Measurements from ENCODE around the gene CFAP299. TPM values are rescaled to one million over a fixed set of nuclear protein-coding genes. Genes with fewer than 3 reads are reported as not detected.

The CFAP299 gene
- total RNA-seq, 1 experiment from 2014 or later, result not detected

- intact Hi-C loops (cut with micrococcal nuclease; ENCODE audit: unreplicated experiment), result no loop called here
- no peak overlapping the region for H3K27ac ChIP-seq (ENCODE audit: low read depth, low read length, poor library complexity, severe bottlenecking)
- CTCF ChIA-PET, result no interaction called here
- H3K36me3 ChIP-seq (ENCODE audit: insufficient read depth, low read length, poor library complexity, severe bottlenecking), result no peaks in the 10 kb centered on the region
- DNase-seq (ENCODE audit: low spot score), result no peak
- no peaks in the 10 kb centered on the region for H3K4me1 ChIP-seq (ENCODE audit: insufficient read depth, low read length, poor library complexity, severe bottlenecking)
- POLR2A ChIA-PET (ENCODE audit: low non-redundant PET), result no interaction called here
- TF ChIP-seq CTCF (conservative IDR thresholded peaks at IDR 0.05; ENCODE audit: low read depth, low read length), result no peak
- no peak for TF ChIP-seq EZH2 (IDR thresholded peaks at IDR 0.05; ENCODE audit: borderline replicate concordance, low read depth, low read length, poor library complexity, severe bottlenecking)
- H3K27me3 ChIP-seq (replicated peaks; ENCODE audit: insufficient read depth, low read depth, low read length, poor library complexity), result no peaks in the 10 kb centered on the region
- no peaks in the 10 kb centered on the region for H3K9me3 ChIP-seq (ENCODE audit: low read depth, low read length, poor library complexity, severe bottlenecking)
- H3K4me3 ChIP-seq (ENCODE audit: low read depth, low read length, poor library complexity, severe bottlenecking), result no peak overlapping the region
- no TSS peak for BruUV-seq (replicated peaks)
These were observed 475.9 kb downstream of the CFAP299 start for GRCh38 chr4:80811406-80811805.

- Histone ChIP-seq H3K27ac (ENCODE audit: low read depth, low read length, poor library complexity, severe bottlenecking) (no peak overlapping the region), H3K4me1 (ENCODE audit: insufficient read depth, low read length, poor library complexity, severe bottlenecking) (no peaks in the 10 kb centered on the region), H3K9me3 (ENCODE audit: low read depth, low read length, poor library complexity, severe bottlenecking) (no peaks in the 10 kb centered on the region), H3K27me3 (replicated peaks; ENCODE audit: insufficient read depth, low read depth, low read length, poor library complexity) (no peaks in the 10 kb centered on the region), H3K36me3 (ENCODE audit: insufficient read depth, low read length, poor library complexity, severe bottlenecking) (no peaks in the 10 kb centered on the region), H3K4me3 (ENCODE audit: low read depth, low read length, poor library complexity, severe bottlenecking) (no peak overlapping the region)
- CTCF ChIA-PET, result no interaction called here
- POLR2A ChIA-PET (ENCODE audit: low non-redundant PET), result no interaction called here
- no peak for TF ChIP-seq EZH2 (IDR thresholded peaks at IDR 0.05; ENCODE audit: borderline replicate concordance, low read depth, low read length, poor library complexity, severe bottlenecking)
- TF ChIP-seq CTCF (conservative IDR thresholded peaks at IDR 0.05; ENCODE audit: low read depth, low read length), result no peak
- no peak for DNase-seq (ENCODE audit: low spot score)
- BruUV-seq (replicated peaks), result no TSS peak
- intact Hi-C loops (cut with micrococcal nuclease; ENCODE audit: unreplicated experiment), result no loop called here
These were observed 476.6 kb downstream of the CFAP299 start for GRCh38 chr4:80812145-80812544.

- no peak overlapping the region for H3K4me3 ChIP-seq (ENCODE audit: low read depth, low read length, poor library complexity, severe bottlenecking)
- intact Hi-C loops (cut with micrococcal nuclease; ENCODE audit: unreplicated experiment), result no loop called here
- DNase-seq (ENCODE audit: low spot score), result no peak
- CTCF ChIA-PET, result no interaction called here
- TF ChIP-seq EZH2 (IDR thresholded peaks at IDR 0.05; ENCODE audit: borderline replicate concordance, low read depth, low read length, poor library complexity, severe bottlenecking) (no peak), CTCF (conservative IDR thresholded peaks at IDR 0.05; ENCODE audit: low read depth, low read length) (no peak)
- H3K36me3 ChIP-seq (ENCODE audit: insufficient read depth, low read length, poor library complexity, severe bottlenecking), result no peaks in the 10 kb centered on the region
- no peaks in the 10 kb centered on the region for H3K9me3 ChIP-seq (ENCODE audit: low read depth, low read length, poor library complexity, severe bottlenecking)
- H3K4me1 ChIP-seq (ENCODE audit: insufficient read depth, low read length, poor library complexity, severe bottlenecking), result no peaks in the 10 kb centered on the region
- POLR2A ChIA-PET (ENCODE audit: low non-redundant PET), result no interaction called here
- H3K27ac ChIP-seq (ENCODE audit: low read depth, low read length, poor library complexity, severe bottlenecking), result no peak overlapping the region
- no peaks in the 10 kb centered on the region for H3K27me3 ChIP-seq (replicated peaks; ENCODE audit: insufficient read depth, low read depth, low read length, poor library complexity)
- BruUV-seq (replicated peaks), result no TSS peak
These were observed 478.7 kb downstream of the CFAP299 start for GRCh38 chr4:80814266-80814665.
